GM12878 (cell line): ENCODE measurements around the gene SEMA5B.

Source experiments
- CTCF ChIP-seq, 3 experiments: IDR thresholded peaks in 2 of 3; conservative IDR thresholded peaks in 1 of 3; 2 replicates each; pipeline ENCODE4 v1.5.1; 2011; ENCODE audit warnings: low read depth in 3 of 3, low read length in 3 of 3, mild to moderate bottlenecking in 3 of 3, control low read depth in 2 of 3, moderate library complexity in 2 of 3, inconsistent platforms in 1 of 3, mixed read lengths in 1 of 3; ENCODE audit not compliant: control insufficient read depth in 2 of 3, insufficient read depth in 1 of 3; ENCODE audit errors: extremely low read depth in 1 of 3
- RFX5 ChIP-seq: IDR thresholded peaks from 2 replicates; pipeline ENCODE4 v1.6.1; 2011; ENCODE audit warnings: low read depth, low read length, improper control_type of control experiment

- no peak for TF ChIP-seq RFX5
- TF ChIP-seq CTCF (IDR thresholded peaks at IDR 0.05 in 2 of 3, conservative IDR thresholded peaks at IDR 0.05 in 1 of 3; ENCODE audit: control insufficient read depth in 2 of 3, extremely low read depth in 1 of 3, insufficient read depth in 1 of 3, low read depth in 3 of 3, low read length in 3 of 3), result no peak
These were observed 88.7 kb downstream of the SEMA5B start for GRCh38 chr3:122938783-122939425.
